Measurements from ENCODE around the gene P2RY8. TPM values are rescaled to one million over a fixed set of nuclear protein-coding genes. Genes with fewer than 3 reads are reported as not detected.

The P2RY8 gene
- total and polyA plus RNA-seq, 10 of the 15 experiments (the other 5 are each of a cell fraction or from before 2014, with no cell fraction given), result 2.0 to 64.4 (median 36.5) TPM

GRCh38 chrX:1582686-1583437 is 45.9 kb upstream of the P2RY8 start (continued):
- TF ChIP-seq, protein P1, sequence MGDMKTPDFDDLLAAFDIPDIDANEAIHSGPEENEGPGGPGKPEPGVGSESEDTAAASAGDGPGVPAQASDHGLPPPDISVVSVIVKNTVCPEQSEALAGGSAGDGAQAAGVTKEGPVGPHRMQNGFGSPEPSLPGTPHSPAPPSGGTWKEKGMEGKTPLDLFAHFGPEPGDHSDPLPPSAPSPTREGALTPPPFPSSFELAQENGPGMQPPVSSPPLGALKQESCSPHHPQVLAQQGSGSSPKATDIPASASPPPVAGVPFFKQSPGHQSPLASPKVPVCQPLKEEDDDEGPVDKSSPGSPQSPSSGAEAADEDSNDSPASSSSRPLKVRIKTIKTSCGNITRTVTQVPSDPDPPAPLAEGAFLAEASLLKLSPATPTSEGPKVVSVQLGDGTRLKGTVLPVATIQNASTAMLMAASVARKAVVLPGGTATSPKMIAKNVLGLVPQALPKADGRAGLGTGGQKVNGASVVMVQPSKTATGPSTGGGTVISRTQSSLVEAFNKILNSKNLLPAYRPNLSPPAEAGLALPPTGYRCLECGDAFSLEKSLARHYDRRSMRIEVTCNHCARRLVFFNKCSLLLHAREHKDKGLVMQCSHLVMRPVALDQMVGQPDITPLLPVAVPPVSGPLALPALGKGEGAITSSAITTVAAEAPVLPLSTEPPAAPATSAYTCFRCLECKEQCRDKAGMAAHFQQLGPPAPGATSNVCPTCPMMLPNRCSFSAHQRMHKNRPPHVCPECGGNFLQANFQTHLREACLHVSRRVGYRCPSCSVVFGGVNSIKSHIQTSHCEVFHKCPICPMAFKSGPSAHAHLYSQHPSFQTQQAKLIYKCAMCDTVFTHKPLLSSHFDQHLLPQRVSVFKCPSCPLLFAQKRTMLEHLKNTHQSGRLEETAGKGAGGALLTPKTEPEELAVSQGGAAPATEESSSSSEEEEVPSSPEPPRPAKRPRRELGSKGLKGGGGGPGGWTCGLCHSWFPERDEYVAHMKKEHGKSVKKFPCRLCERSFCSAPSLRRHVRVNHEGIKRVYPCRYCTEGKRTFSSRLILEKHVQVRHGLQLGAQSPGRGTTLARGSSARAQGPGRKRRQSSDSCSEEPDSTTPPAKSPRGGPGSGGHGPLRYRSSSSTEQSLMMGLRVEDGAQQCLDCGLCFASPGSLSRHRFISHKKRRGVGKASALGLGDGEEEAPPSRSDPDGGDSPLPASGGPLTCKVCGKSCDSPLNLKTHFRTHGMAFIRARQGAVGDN (IDR thresholded peaks at IDR 0.05), result no peak
- no peak for TF ChIP-seq NFXL1 (IDR thresholded peaks at IDR 0.05; ENCODE audit: borderline replicate concordance)
- no peak for TF ChIP-seq ZNF207 (IDR thresholded peaks at IDR 0.05; ENCODE audit: borderline replicate concordance)
- TF ChIP-seq SP1 (IDR thresholded peaks at IDR 0.05; ENCODE audit: low read depth, low read length), result peak; percentile 27
- TF ChIP-seq MTA2 (IDR thresholded peaks at IDR 0.05; ENCODE audit: low read depth), result no peak
- no peak for TF ChIP-seq TCF12 (IDR thresholded peaks at IDR 0.05; ENCODE audit: low read depth, low read length)
- TF ChIP-seq, protein P2, sequence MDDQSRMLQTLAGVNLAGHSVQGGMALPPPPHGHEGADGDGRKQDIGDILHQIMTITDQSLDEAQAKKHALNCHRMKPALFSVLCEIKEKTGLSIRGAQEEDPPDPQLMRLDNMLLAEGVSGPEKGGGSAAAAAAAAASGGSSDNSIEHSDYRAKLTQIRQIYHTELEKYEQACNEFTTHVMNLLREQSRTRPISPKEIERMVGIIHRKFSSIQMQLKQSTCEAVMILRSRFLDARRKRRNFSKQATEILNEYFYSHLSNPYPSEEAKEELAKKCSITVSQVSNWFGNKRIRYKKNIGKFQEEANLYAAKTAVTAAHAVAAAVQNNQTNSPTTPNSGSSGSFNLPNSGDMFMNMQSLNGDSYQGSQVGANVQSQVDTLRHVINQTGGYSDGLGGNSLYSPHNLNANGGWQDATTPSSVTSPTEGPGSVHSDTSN (IDR thresholded peaks at IDR 0.05; ENCODE audit: insufficient replicate concordance, low read depth, low read length), result no peak
- 0 out of 2 replicates have a peak, but pooled peaks have one; percentile 38 for TF ChIP-seq CBX5 (IDR thresholded peaks at IDR 0.05; ENCODE audit: low read depth)
- peak; percentile 49; the same call in 1 of the 2 replicates for TF ChIP-seq DPF2 (IDR thresholded peaks at IDR 0.05)
- TF ChIP-seq CREM (IDR thresholded peaks at IDR 0.05; ENCODE audit: low read depth), result peak; percentile 93
- TF ChIP-seq RB1 (IDR thresholded peaks at IDR 0.05; ENCODE audit: borderline replicate concordance), result no peak
- no peak for TF ChIP-seq E2F8 (IDR thresholded peaks at IDR 0.05; ENCODE audit: low read depth, partially characterized antibody)
- TF ChIP-seq WRNIP1 (IDR thresholded peaks at IDR 0.05; ENCODE audit: borderline replicate concordance, low read depth, low read length), result no peak
- peak; percentile 82 for TF ChIP-seq JUNB (IDR thresholded peaks at IDR 0.05)
- TF ChIP-seq ZNF24 (IDR thresholded peaks at IDR 0.05), result no peak
- no peak for TF ChIP-seq SIX5 (IDR thresholded peaks at IDR 0.05; ENCODE audit: low read depth, low read length, severe bottlenecking)
- TF ChIP-seq SUZ12 (IDR thresholded peaks at IDR 0.05; ENCODE audit: unreplicated experiment), result no peak
- TF ChIP-seq CHD4 (IDR thresholded peaks at IDR 0.05), result no peak
- peak; percentile 66 for TF ChIP-seq IKZF1 (conservative IDR thresholded peaks at IDR 0.05)
- TF ChIP-seq RUNX3 (IDR thresholded peaks at IDR 0.05; ENCODE audit: low read length), result peak; percentile 91
- no peak for TF ChIP-seq RAD51 (IDR thresholded peaks at IDR 0.05)
- TF ChIP-seq ZNF274 (IDR thresholded peaks at IDR 0.05; ENCODE audit: insufficient read depth, insufficient read length), result no peak
- TF ChIP-seq JUND (IDR thresholded peaks at IDR 0.05; ENCODE audit: low read depth, low read length), result no peak
- TF ChIP-seq MXI1 (IDR thresholded peaks at IDR 0.05; ENCODE audit: low read depth, low read length), result no peak
